Measurements from ENCODE around the gene BCAT1.

DNA sequence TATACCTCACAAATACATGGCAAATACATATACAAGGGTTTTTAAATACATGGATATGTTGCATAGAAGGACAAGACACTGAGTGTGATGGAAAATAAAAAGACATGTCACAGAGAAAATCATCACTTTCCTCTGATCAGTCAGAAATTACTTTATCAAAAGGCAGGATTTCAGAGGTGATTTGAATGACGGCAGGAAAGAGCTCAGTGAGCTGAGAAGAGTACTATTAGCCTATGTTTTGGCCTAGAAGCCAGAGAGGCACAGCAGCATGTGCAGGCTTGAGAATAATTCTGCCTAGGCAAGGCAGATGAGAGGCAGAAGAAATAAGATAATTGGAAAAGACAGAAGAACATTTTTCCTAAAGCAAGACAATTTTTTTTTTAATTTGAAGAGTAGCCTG, 94.9 kb downstream of the BCAT1 start:
- TF ChIP-seq, protein P1, sequence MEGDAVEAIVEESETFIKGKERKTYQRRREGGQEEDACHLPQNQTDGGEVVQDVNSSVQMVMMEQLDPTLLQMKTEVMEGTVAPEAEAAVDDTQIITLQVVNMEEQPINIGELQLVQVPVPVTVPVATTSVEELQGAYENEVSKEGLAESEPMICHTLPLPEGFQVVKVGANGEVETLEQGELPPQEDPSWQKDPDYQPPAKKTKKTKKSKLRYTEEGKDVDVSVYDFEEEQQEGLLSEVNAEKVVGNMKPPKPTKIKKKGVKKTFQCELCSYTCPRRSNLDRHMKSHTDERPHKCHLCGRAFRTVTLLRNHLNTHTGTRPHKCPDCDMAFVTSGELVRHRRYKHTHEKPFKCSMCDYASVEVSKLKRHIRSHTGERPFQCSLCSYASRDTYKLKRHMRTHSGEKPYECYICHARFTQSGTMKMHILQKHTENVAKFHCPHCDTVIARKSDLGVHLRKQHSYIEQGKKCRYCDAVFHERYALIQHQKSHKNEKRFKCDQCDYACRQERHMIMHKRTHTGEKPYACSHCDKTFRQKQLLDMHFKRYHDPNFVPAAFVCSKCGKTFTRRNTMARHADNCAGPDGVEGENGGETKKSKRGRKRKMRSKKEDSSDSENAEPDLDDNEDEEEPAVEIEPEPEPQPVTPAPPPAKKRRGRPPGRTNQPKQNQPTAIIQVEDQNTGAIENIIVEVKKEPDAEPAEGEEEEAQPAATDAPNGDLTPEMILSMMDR (conservative IDR thresholded peaks at IDR 0.05; ENCODE audit: low read depth in 2 of 2) = no peak
- TF ChIP-seq EZH2 (IDR thresholded peaks at IDR 0.05; ENCODE audit: low read depth, unreplicated experiment) = no peak
- TF ChIP-seq, protein P2, sequence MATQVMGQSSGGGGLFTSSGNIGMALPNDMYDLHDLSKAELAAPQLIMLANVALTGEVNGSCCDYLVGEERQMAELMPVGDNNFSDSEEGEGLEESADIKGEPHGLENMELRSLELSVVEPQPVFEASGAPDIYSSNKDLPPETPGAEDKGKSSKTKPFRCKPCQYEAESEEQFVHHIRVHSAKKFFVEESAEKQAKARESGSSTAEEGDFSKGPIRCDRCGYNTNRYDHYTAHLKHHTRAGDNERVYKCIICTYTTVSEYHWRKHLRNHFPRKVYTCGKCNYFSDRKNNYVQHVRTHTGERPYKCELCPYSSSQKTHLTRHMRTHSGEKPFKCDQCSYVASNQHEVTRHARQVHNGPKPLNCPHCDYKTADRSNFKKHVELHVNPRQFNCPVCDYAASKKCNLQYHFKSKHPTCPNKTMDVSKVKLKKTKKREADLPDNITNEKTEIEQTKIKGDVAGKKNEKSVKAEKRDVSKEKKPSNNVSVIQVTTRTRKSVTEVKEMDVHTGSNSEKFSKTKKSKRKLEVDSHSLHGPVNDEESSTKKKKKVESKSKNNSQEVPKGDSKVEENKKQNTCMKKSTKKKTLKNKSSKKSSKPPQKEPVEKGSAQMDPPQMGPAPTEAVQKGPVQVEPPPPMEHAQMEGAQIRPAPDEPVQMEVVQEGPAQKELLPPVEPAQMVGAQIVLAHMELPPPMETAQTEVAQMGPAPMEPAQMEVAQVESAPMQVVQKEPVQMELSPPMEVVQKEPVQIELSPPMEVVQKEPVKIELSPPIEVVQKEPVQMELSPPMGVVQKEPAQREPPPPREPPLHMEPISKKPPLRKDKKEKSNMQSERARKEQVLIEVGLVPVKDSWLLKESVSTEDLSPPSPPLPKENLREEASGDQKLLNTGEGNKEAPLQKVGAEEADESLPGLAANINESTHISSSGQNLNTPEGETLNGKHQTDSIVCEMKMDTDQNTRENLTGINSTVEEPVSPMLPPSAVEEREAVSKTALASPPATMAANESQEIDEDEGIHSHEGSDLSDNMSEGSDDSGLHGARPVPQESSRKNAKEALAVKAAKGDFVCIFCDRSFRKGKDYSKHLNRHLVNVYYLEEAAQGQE (IDR thresholded peaks at IDR 0.05; ENCODE audit: unreplicated experiment) = no peak
- no peak for TF ChIP-seq JUNB (IDR thresholded peaks at IDR 0.05; ENCODE audit: unreplicated experiment)
